ENCODE data around the gene SLC2A5.

SLC2A5 gene, protein sequence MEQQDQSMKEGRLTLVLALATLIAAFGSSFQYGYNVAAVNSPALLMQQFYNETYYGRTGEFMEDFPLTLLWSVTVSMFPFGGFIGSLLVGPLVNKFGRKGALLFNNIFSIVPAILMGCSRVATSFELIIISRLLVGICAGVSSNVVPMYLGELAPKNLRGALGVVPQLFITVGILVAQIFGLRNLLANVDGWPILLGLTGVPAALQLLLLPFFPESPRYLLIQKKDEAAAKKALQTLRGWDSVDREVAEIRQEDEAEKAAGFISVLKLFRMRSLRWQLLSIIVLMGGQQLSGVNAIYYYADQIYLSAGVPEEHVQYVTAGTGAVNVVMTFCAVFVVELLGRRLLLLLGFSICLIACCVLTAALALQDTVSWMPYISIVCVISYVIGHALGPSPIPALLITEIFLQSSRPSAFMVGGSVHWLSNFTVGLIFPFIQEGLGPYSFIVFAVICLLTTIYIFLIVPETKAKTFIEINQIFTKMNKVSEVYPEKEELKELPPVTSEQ

DNA sequence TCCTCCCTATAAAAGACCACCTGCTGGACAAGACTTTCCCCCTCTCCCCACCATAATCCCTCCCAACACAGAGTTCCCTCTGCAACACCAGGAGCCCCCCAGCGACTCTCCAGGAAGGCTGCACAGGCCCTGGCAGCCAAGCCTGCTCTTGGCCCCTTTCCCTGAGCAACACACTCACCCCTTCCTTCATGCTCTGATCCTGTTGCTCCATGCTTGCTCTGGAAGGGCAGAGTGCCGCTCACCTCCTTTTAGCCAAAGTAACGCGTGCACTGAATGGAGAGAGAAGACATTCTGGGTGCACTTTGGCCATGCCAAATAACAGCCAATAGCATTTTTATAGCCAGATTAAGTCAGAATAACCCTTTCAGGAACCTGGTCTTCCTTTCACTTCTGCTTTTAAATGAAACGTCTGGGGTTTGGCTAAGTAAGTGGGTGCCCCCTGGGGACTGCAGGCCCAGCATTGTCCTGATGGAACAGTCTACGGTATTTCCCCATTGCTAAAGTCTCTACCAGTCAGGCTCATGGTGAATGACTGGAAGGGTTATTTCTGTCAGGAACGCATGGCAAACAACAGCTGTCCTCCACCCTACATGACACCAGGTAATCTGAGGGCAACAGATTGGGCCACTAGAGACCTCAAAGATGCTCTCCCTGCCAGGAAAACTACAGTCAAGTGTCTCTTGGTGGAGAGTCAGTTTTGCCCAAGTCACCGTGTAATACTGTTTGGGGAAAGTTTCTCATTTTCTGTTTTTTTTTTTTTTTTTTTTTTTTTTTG, at the start of gene SLC2A5:
Gene SLC2A5, minus strand, starts transcription at position 310 of the 775 bp plus-strand sequence. Its CDS starts 99 bp downstream, at position 211.
- H3K4me3 Mint-ChIP-seq = peak within 1 kb of the TSS; percentile 56
- peak within 1 kb of the TSS; percentile 74 for H3K27ac Mint-ChIP-seq
- intact Hi-C loops (cut with micrococcal nuclease) = loop anchor here (5.0 kb wide), 1 partner anchor 62 kb away; no protein-coding TSS in a partner anchor
- no peaks in the 10 kb centered on the region for H3K9me3 Mint-ChIP-seq
- H3K4me1 Mint-ChIP-seq (ENCODE audit: low read depth) = peaks cover 53% of the 10 kb centered on the region
- H3K36me3 Mint-ChIP-seq (ENCODE audit: low read depth) = no peaks in the 10 kb centered on the region
- peaks cover 3% of the 10 kb centered on the region for H3K27me3 Mint-ChIP-seq

- intact Hi-C loops (cut with micrococcal nuclease) = no loop called here
Observed at GRCh38 chr1:9118186-9118585, 48.8 kb upstream of the SLC2A5 start.

DNA sequence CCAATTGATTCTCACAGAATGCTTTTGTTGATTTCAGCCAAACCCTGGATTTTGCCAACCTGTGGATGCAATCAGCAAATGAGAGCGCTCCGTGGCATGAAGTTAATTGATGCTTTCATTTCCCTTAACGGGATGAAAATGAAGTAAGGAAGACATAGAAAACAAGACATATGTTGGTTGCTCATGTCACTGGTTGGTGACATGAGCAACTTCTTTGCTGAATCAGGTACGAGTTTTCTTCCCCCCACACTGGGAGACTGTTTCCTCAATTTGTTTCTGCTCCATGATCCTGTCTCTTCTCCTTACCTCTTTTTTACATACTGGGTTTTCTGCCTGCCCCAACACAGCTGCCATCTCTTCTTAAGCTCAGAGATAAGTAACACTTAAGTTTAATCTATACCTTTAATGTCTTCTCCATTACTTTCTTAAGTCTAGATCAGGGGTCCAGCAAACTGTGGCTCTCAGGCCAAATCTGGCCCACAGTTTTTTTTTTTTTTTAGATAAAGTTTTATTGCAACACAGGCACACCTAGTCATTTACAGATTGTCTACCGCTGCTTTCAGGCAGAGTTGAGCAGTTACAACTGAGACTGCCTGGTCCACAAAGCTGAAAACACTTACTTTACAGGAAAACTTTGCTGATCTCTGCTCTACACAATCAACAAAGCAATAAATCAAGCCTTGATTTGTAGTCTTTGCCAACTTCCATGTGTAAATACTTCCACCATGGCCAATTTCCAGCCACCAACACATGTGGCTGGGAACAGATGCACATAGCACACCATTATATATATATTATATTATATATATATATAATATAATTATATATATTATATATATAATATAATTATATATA, 46.1 kb upstream of the SLC2A5 start:
- H3K27ac Mint-ChIP-seq = no peak overlapping the region
- no peaks in the 10 kb centered on the region for H3K36me3 Mint-ChIP-seq (ENCODE audit: low read depth)
- no peak overlapping the region for H3K4me3 Mint-ChIP-seq

More at GRCh38 chr1:9118186-9118585, 48.8 kb upstream of the SLC2A5 start:
- Mint-ChIP-seq H3K4me1 (ENCODE audit: low read depth) (peaks cover 41% of the 10 kb centered on the region), H3K27ac (no peak overlapping the region), H3K27me3 (peaks cover 5% of the 10 kb centered on the region), H3K4me3 (no peak overlapping the region), H3K9me3 (no peaks in the 10 kb centered on the region), H3K36me3 (ENCODE audit: low read depth) (no peaks in the 10 kb centered on the region)

GRCh38 chr1:9112961-9113880, 43.8 kb upstream of the SLC2A5 start:
- peaks cover 14% of the 10 kb centered on the region for H3K4me1 Mint-ChIP-seq (ENCODE audit: low read depth)
- no peak overlapping the region for H3K4me3 Mint-ChIP-seq
- H3K9me3 Mint-ChIP-seq = no peaks in the 10 kb centered on the region
- no peaks in the 10 kb centered on the region for H3K36me3 Mint-ChIP-seq (ENCODE audit: low read depth)
- intact Hi-C loops (cut with micrococcal nuclease) = no loop called here
- peaks cover 5% of the 10 kb centered on the region for H3K27me3 Mint-ChIP-seq
- no peak overlapping the region for H3K27ac Mint-ChIP-seq

More for the DNA sequence above, 46.1 kb upstream of the SLC2A5 start:
- H3K9me3 Mint-ChIP-seq = no peaks in the 10 kb centered on the region
- peaks cover 28% of the 10 kb centered on the region for H3K4me1 Mint-ChIP-seq (ENCODE audit: low read depth)
- intact Hi-C loops (cut with micrococcal nuclease) = no loop called here
- H3K27me3 Mint-ChIP-seq = peaks cover 5% of the 10 kb centered on the region

- intact Hi-C loops (cut with micrococcal nuclease) = no loop called here
- H3K36me3 Mint-ChIP-seq (ENCODE audit: low read depth) = no peaks in the 10 kb centered on the region
- peaks cover 14% of the 10 kb centered on the region for H3K4me1 Mint-ChIP-seq (ENCODE audit: low read depth)
- peaks cover 5% of the 10 kb centered on the region for H3K27me3 Mint-ChIP-seq
- H3K27ac Mint-ChIP-seq = no peak overlapping the region
- H3K4me3 Mint-ChIP-seq = no peak overlapping the region
- H3K9me3 Mint-ChIP-seq = no peaks in the 10 kb centered on the region
Observed at GRCh38 chr1:9111957-9112356, 42.5 kb upstream of the SLC2A5 start.

- peaks cover 14% of the 10 kb centered on the region for H3K4me1 Mint-ChIP-seq (ENCODE audit: low read depth)
- H3K27me3 Mint-ChIP-seq = peaks cover 5% of the 10 kb centered on the region
- H3K36me3 Mint-ChIP-seq (ENCODE audit: low read depth) = no peaks in the 10 kb centered on the region
- intact Hi-C loops (cut with micrococcal nuclease) = no loop called here
- H3K9me3 Mint-ChIP-seq = no peaks in the 10 kb centered on the region
- H3K4me3 Mint-ChIP-seq = no peak overlapping the region
- no peak overlapping the region for H3K27ac Mint-ChIP-seq
Observed at GRCh38 chr1:9111357-9111691, 41.9 kb upstream of the SLC2A5 start.

DNA sequence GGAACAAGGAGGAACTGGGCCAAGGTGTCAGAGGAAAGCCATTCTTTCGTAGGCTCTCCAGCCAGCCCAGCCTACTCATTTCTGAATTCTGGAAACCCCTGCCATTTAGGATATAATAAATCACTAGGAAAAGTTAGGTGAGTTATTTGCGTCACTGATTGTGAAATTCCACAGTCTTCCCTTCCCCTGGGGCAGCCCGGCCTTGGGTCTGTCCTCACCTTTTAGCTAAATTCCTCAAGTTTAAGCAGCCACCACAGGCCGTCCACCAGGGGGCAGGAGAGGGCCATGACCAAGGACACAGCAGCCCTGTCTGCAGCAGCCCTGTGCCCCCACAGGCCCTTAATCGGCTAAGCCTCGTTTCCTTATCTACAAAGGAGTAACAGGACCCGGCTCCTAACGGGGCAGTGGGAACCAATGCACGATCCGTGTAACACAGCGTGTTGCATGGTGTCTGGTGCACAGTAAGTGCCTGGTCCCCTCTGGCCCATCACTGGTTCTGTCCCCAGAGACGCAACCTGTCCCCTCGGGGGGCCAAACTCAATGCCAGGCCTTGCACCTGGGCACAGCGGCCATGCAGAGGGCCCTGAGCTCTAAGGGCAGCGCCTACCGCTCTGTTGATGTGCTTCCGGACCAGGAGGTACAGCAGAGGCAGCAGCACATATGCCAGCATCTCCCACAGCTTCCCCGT, 41.4 kb upstream of the SLC2A5 start:
- H3K4me3 Mint-ChIP-seq = no peak overlapping the region
- H3K27me3 Mint-ChIP-seq = peaks cover 5% of the 10 kb centered on the region
- no peaks in the 10 kb centered on the region for H3K36me3 Mint-ChIP-seq (ENCODE audit: low read depth)
- intact Hi-C loops (cut with micrococcal nuclease) = loop anchor here (1.0 kb wide), 1 partner anchor 85 kb away; no protein-coding TSS in a partner anchor
- H3K4me1 Mint-ChIP-seq (ENCODE audit: low read depth) = peaks cover 14% of the 10 kb centered on the region
- H3K27ac Mint-ChIP-seq = no peak overlapping the region
- H3K9me3 Mint-ChIP-seq = no peaks in the 10 kb centered on the region

DNA sequence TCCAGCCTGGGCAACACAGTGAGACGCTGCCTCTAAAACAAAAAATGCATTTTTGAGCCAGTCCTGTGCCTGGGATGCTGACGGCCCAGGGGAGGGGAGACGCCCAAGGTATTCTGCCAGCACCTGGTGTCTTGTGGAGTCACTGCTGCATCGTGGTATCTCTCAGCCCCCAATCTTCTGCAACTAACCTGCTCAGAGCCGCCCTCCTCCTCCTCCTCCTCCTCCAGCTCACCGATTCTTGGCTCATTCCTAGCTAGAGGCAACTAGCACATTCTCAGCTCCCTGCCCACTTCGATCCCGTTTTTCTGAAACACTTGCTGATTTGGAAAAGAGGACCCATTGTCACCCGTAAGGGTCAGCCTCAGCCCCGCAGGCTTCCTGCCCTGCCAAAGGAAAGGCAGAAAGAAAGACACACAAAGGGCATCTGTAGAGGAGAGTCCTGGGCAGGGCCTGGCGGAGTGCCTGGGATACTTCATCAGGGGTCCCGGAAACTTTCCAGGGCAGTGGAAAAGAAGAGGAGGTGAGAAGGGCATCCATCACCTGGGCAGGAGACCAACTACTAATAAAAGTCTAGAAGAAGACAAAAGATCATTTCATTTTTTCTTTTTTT, 38.7 kb upstream of the SLC2A5 start:
- Mint-ChIP-seq H3K27ac (no peak overlapping the region), H3K27me3 (no peaks in the 10 kb centered on the region), H3K36me3 (ENCODE audit: low read depth) (no peaks in the 10 kb centered on the region), H3K4me3 (no peak overlapping the region), H3K9me3 (no peaks in the 10 kb centered on the region), H3K4me1 (ENCODE audit: low read depth) (peaks cover 8% of the 10 kb centered on the region)
- intact Hi-C loops (cut with micrococcal nuclease) = no loop called here

- peaks cover 8% of the 10 kb centered on the region for H3K4me1 Mint-ChIP-seq (ENCODE audit: low read depth)
- no peak overlapping the region for H3K27ac Mint-ChIP-seq
- no peaks in the 10 kb centered on the region for H3K9me3 Mint-ChIP-seq
- no peaks in the 10 kb centered on the region for H3K36me3 Mint-ChIP-seq (ENCODE audit: low read depth)
- no peaks in the 10 kb centered on the region for H3K27me3 Mint-ChIP-seq
- no peak overlapping the region for H3K4me3 Mint-ChIP-seq
- intact Hi-C loops (cut with micrococcal nuclease) = no loop called here
Observed at GRCh38 chr1:9107136-9107535, 37.7 kb upstream of the SLC2A5 start.

GRCh38 chr1:9106286-9106685, 36.9 kb upstream of the SLC2A5 start:
- Mint-ChIP-seq H3K36me3 (ENCODE audit: low read depth) (no peaks in the 10 kb centered on the region), H3K27me3 (no peaks in the 10 kb centered on the region), H3K9me3 (no peaks in the 10 kb centered on the region), H3K4me3 (no peak overlapping the region), H3K4me1 (ENCODE audit: low read depth) (peaks cover 8% of the 10 kb centered on the region), H3K27ac (no peak overlapping the region)
- intact Hi-C loops (cut with micrococcal nuclease) = no loop called here

DNA sequence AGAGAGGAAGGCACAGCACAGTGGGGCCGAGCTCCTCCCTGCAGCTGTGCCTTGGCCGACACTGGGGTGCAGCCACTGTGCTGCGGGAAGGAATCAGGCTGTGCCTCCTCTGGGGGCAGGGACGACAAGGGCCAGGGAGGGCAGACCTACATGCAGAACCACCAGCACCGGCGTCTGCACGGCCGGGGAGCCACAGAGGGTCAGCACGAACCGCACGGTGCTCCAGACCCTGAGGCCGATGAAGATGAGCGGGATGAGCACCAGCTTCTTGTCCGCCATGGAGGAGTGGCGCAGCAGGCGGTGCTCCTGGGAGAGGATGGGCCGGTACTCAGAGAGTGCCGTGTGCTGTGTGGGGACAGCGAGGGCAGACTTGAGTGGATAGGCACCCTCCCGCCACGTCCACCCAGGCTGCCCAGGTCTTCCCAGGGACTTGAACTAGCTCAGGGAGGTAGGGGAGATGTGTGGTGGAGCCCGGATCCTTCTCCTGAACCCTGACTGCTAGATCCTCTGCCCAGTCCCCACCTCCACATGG, 36.0 kb upstream of the SLC2A5 start:
- H3K4me1 Mint-ChIP-seq (ENCODE audit: low read depth) = peaks cover under 1% of the 10 kb centered on the region
- no peaks in the 10 kb centered on the region for H3K36me3 Mint-ChIP-seq (ENCODE audit: low read depth)
- H3K9me3 Mint-ChIP-seq = no peaks in the 10 kb centered on the region
- no peak overlapping the region for H3K27ac Mint-ChIP-seq
- intact Hi-C loops (cut with micrococcal nuclease) = no loop called here
- no peak overlapping the region for H3K4me3 Mint-ChIP-seq
- no peaks in the 10 kb centered on the region for H3K27me3 Mint-ChIP-seq
